PC-9 (cell line): ENCODE measurements around the gene KIAA1671. TPM values are rescaled to one million over a fixed set of nuclear protein-coding genes. Genes with fewer than 3 reads are reported as not detected.

Experiments used
- BruUV-seq: library from RNA; stranded (reverse); fragments of 400-500 nt; replicated peaks from 2 replicates; lab custom pipeline; 2021; lab: Mats Ljungman, UMichigan
- CTCF ChIA-PET: fragments of 300-600 bp; sonication (Branson Sonifier 250); formaldehyde crosslinking; loops from one replicate; lab custom pipeline; 2022; ENCODE audit warnings: antibody characterized with exemption; lab: Charles Lee
- POLR2A ChIA-PET: fragments of 300-600 bp; sonication (Branson Sonifier 250); formaldehyde crosslinking; loops from one replicate; lab custom pipeline; 2022; ENCODE audit warnings: antibody characterized with exemption; ENCODE audit not compliant: unreplicated experiment; lab: Charles Lee
- DNase-seq, 2 experiments: peaks; one replicate each; pipeline versions ENCODE4 v3.0.0 to v3.0.0-alpha.2; 2015 to 2022; ENCODE audit warnings: mixed read lengths in 1 of 2
- H2AFZ ChIP-seq: fragments of 200-600 bp; sonication (generic); 2 replicates; pipeline ENCODE4 v1.8.1; 2017; ENCODE audit warnings: antibody characterized with exemption
- H3F3A ChIP-seq: fragments of 200-600 bp; sonication (generic); 2 replicates; pipeline ENCODE4 v1.8.1; 2017; ENCODE audit warnings: antibody characterized with exemption, mild to moderate bottlenecking, low read depth; ENCODE audit not compliant: insufficient read depth
- H3K27ac ChIP-seq: fragments of 200-600 bp; sonication (generic); 2 replicates; pipeline ENCODE4 v1.6.1; 2016; ENCODE audit warnings: mixed run types
- H3K27me3 ChIP-seq: fragments of 200-600 bp; sonication (generic); 2 replicates; pipeline ENCODE4 v1.6.1; 2016; ENCODE audit warnings: low read depth, mixed run types; ENCODE audit not compliant: insufficient read depth
- H3K36me3 ChIP-seq: fragments of 200-600 bp; sonication (generic); 2 replicates; pipeline ENCODE4 v1.6.1; 2016; ENCODE audit warnings: low read depth, mixed run types
- H3K4me1 ChIP-seq: fragments of 200-600 bp; sonication (generic); replicated peaks from 2 replicates; pipeline ENCODE4 v1.6.1; 2016; ENCODE audit warnings: mixed run types; ENCODE audit not compliant: insufficient read depth
- H3K4me2 ChIP-seq: fragments of 200-600 bp; sonication (generic); 2 replicates; pipeline ENCODE4 v1.6.1; 2017; ENCODE audit warnings: mixed run types
- H3K4me3 ChIP-seq: fragments of 200-600 bp; sonication (generic); 2 replicates; pipeline ENCODE4 v1.6.1; 2016; ENCODE audit warnings: mixed run types
- H3K79me2 ChIP-seq: fragments of 200-600 bp; sonication (generic); 2 replicates; pipeline ENCODE4 v1.6.1; 2017; ENCODE audit warnings: low read depth, mixed run types
- H3K9me2 ChIP-seq: fragments of 200-600 bp; sonication (generic); 2 replicates; pipeline ENCODE4 v1.8.1; 2017; ENCODE audit warnings: mild to moderate bottlenecking; ENCODE audit not compliant: insufficient read depth
- H3K9me3 ChIP-seq: fragments of 200-600 bp; sonication (generic); 2 replicates; pipeline ENCODE4 v1.8.1; 2016; ENCODE audit warnings: low read depth; ENCODE audit not compliant: insufficient read depth
- H4K20me1 ChIP-seq: fragments of 200-600 bp; sonication (generic); 2 replicates; pipeline ENCODE4 v1.8.1; 2017; ENCODE audit not compliant: insufficient read depth
- EZH2 ChIP-seq: fragments of 200-600 bp; sonication (generic); IDR thresholded peaks from 2 replicates; pipeline ENCODE4 v1.8.0; 2017; ENCODE audit warnings: antibody characterized with exemption, low read depth
- intact Hi-C: fragments of 100-400 bp; cut with micrococcal nuclease; formaldehyde crosslinking; loops from one replicate; pipeline ENCODE4 v1.10.0; 2022; ENCODE audit not compliant: unreplicated experiment
- total RNA-seq: library from RNA; stranded (reverse); gene quantifications from 2 replicates; pipeline ENCODE4 v1.2.3, GENCODE V29; 2021
- TF ChIP-seq, protein P1 (sequence below): fragments of 200-600 bp; sonication (generic); conservative IDR thresholded peaks from 2 replicates; pipeline ENCODE4 v1.6.1; 2017; ENCODE audit warnings: mixed run types, antibody characterized with exemption, mild to moderate bottlenecking, moderate library complexity

KIAA1671 gene
- total RNA-seq, 1 experiment from 2014 or later = 44.3 TPM

DNA sequence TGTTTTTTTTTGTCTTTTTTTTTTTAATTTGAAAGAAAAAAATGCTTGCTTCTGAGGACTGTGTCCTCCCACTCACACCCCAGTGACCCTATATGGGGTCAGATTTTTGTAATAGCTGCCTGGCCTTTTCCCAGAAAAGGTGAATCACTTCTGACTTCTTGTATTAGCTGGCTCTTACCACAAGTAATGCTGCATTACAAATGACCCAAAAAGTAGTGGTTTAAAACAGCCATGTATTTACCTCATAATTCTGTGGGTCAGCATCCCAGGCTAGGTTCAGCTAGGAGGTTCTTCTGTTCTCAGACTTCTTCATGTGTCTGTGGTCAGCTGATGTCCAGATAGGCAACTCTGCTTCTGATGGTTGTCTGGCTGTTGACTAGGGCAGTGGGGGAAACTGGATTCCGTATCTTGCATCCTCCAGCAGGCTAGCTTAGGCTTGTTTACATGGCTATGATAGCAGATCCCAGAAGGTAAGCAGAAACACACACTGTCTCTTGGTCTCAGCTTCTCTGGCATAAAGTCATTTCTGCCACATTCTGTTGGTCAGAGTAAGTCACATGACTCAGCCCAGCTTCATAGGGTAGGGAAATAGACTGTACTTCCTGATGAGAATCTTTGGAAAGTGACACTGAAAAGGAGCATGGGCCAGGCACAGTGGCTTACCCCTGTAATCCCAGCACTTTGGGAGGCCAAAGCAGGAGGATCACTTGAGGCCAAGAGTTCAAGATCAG, 25.5 kb upstream of the KIAA1671 start:
- H2AFZ ChIP-seq = no peak overlapping the region

DNA sequence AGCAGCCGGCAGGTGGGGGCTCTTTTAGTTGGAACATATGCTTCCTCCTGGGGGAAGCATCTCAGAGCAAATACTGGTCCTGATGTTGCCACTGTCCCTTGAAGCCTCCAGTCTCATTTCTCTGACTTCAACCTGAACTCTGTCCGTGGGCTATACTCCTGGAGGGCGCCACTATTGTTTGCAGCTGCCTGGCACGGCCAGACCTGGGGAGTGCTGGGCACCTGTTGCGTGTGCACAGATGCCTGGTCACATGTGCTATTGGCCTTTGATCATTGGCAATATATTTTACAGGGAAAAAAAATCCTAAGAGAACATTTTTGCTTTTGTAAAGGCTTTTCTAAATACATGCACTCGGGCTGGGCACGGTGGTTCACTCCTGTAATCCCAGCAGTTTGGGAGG, 24.2 kb upstream of the KIAA1671 start:
- no TSS peak for BruUV-seq
- TF ChIP-seq, protein P1, sequence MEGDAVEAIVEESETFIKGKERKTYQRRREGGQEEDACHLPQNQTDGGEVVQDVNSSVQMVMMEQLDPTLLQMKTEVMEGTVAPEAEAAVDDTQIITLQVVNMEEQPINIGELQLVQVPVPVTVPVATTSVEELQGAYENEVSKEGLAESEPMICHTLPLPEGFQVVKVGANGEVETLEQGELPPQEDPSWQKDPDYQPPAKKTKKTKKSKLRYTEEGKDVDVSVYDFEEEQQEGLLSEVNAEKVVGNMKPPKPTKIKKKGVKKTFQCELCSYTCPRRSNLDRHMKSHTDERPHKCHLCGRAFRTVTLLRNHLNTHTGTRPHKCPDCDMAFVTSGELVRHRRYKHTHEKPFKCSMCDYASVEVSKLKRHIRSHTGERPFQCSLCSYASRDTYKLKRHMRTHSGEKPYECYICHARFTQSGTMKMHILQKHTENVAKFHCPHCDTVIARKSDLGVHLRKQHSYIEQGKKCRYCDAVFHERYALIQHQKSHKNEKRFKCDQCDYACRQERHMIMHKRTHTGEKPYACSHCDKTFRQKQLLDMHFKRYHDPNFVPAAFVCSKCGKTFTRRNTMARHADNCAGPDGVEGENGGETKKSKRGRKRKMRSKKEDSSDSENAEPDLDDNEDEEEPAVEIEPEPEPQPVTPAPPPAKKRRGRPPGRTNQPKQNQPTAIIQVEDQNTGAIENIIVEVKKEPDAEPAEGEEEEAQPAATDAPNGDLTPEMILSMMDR = no peak
- no peak for TF ChIP-seq EZH2
- CTCF ChIA-PET = no interaction called here
- no peaks in the 10 kb centered on the region for H3K4me1 ChIP-seq
- H3K27ac ChIP-seq = no peak overlapping the region
- POLR2A ChIA-PET = no interaction called here
- H2AFZ ChIP-seq = no peak overlapping the region
- DNase-seq = no peak
- H3K36me3 ChIP-seq = no peaks in the 10 kb centered on the region
- H3K9me2 ChIP-seq = no peaks in the 10 kb centered on the region
- no peaks in the 10 kb centered on the region for H3K9me3 ChIP-seq
- H3F3A ChIP-seq = no peaks in the 10 kb centered on the region
- no peak overlapping the region for H3K4me3 ChIP-seq
- H3K79me2 ChIP-seq = no peaks in the 10 kb centered on the region
- H4K20me1 ChIP-seq = no peaks in the 10 kb centered on the region
- H3K27me3 ChIP-seq = peaks cover 24% of the 10 kb centered on the region
- intact Hi-C loops = no loop called here
- H3K4me2 ChIP-seq = no peak overlapping the region

More for the DNA sequence above, 25.5 kb upstream of the KIAA1671 start:
- no peak for DNase-seq
- Histone ChIP-seq H3K36me3 (no peaks in the 10 kb centered on the region), H3K27me3 (peaks cover 17% of the 10 kb centered on the region), H3F3A (no peaks in the 10 kb centered on the region), H3K9me2 (no peaks in the 10 kb centered on the region), H3K9me3 (no peaks in the 10 kb centered on the region), H3K79me2 (no peaks in the 10 kb centered on the region), H3K27ac (no peak overlapping the region), H3K4me1 (no peaks in the 10 kb centered on the region), H3K4me2 (no peak overlapping the region), H4K20me1 (no peaks in the 10 kb centered on the region), H3K4me3 (no peak overlapping the region)
- BruUV-seq = no TSS peak
- intact Hi-C loops = no loop called here
- ChIA-PET POLR2A (no interaction called here), CTCF (no interaction called here)
- TF ChIP-seq EZH2 = no peak
- TF ChIP-seq, protein P1 = no peak

- no TSS peak for BruUV-seq
- Histone ChIP-seq H3F3A (no peaks in the 10 kb centered on the region), H3K9me3 (no peaks in the 10 kb centered on the region), H3K4me3 (no peak overlapping the region), H2AFZ (no peak overlapping the region), H3K9me2 (no peaks in the 10 kb centered on the region), H3K27me3 (peaks cover 24% of the 10 kb centered on the region), H3K36me3 (no peaks in the 10 kb centered on the region), H3K4me2 (no peak overlapping the region), H3K27ac (no peak overlapping the region), H4K20me1 (no peaks in the 10 kb centered on the region), H3K79me2 (no peaks in the 10 kb centered on the region), H3K4me1 (no peaks in the 10 kb centered on the region)
- intact Hi-C loops = no loop called here
- ChIA-PET CTCF (no interaction called here), POLR2A (interaction anchor here (0.6 kb wide), 1 partner anchor 590 kb away, joined by 3 read pairs; no protein-coding TSS in a partner anchor)
- TF ChIP-seq EZH2 = no peak
- TF ChIP-seq, protein P1 = no peak
- DNase-seq = no peak
Observed at GRCh38 chr22:24930678-24931077, 21.8 kb upstream of the KIAA1671 start.
